Tibial nerve (tissue), 4 donors: ENCODE data around the gene PIGQ. TPM values are rescaled to one million over a fixed set of nuclear protein-coding genes. Genes with fewer than 3 reads are reported as not detected.
"Not testable (repeated sequence)": the region's sequence is repeated elsewhere in the genome, so short reads cannot be mapped to it uniquely, and the experiment has no call there.

Experiments used
- DNase-seq, 2 donors: peaks; one replicate each; pipeline ENCODE4 v3.0.0-alpha.2; 2019; ENCODE audit warnings: low spot score in 2 of 2
- H3K27ac ChIP-seq, 4 donors: fragments of 200-600 bp; sonication (generic) in 3 of 4; one replicate each; pipeline ENCODE4 v1.5.1; 2017 to 2019; ENCODE audit warnings: mild to moderate bottlenecking in 1 of 4
- H3K27me3 ChIP-seq, 2 donors: fragments of 200-600 bp; sonication (generic) in 1 of 2; one replicate each; pipeline versions ENCODE4 v1.5.1 to v1.6.0; 2017 to 2019
- H3K36me3 ChIP-seq, 3 donors: fragments of 200-600 bp; sonication (generic); one replicate each; pipeline ENCODE4 v1.5.1; 2018 to 2019
- H3K4me1 ChIP-seq, 4 donors: fragments of 200-600 bp; sonication (generic) in 3 of 4; one replicate each; pipeline ENCODE4 v1.5.1; 2017 to 2019
- H3K4me3 ChIP-seq, 4 donors: fragments of 200-600 bp; sonication (generic) in 3 of 4; one replicate each; pipeline ENCODE4 v1.5.1; 2017 to 2019; ENCODE audit warnings: mild to moderate bottlenecking in 1 of 4, moderate library complexity in 1 of 4
- H3K9me3 ChIP-seq, 4 donors: fragments of 200-600 bp; sonication (generic) in 3 of 4; one replicate each; pipeline ENCODE4 v1.5.1; 2017 to 2019
- CTCF ChIP-seq, 5 experiments: fragments of 200-600 bp in 3 of 5; fragments of 450-650 bp in 2 of 5; sonication (generic) in 3 of 5; IDR thresholded peaks; one replicate each; pipeline ENCODE4 v1.5.1; 2016 to 2019; ENCODE audit warnings: antibody characterized with exemption in 5 of 5, mild to moderate bottlenecking in 3 of 5, moderate library complexity in 2 of 5
- EP300 ChIP-seq, 2 donors: sonication (generic); formaldehyde crosslinking; IDR thresholded peaks; one replicate each; pipeline ENCODE4 v1.6.1; 2017; ENCODE audit warnings: antibody characterized with exemption in 2 of 2, mild to moderate bottlenecking in 1 of 2
- POLR2A ChIP-seq, 2 donors: fragments of 450-650 bp; IDR thresholded peaks; one replicate each; pipeline ENCODE4 v1.6.1; 2017; ENCODE audit warnings: antibody characterized with exemption in 2 of 2, mild to moderate bottlenecking in 2 of 2, moderate library complexity in 2 of 2
- WGBS, 2 donors: methylation state at CpG; one replicate each; pipeline ENCODE4 v1.1.5; 2018; 5-methylcytosine and 5-hydroxymethylcytosine counted together
- total RNA-seq, 4 donors: library from RNA; depleted of rRNA; stranded (reverse); fragments of >200 nt; gene quantifications; one replicate each; pipeline ENCODE4 v1.1.0, GENCODE V29; 2016

PIGQ gene
- total RNA-seq, 4 donors from 2014 or later: 49.2 to 89.6 (median 71.8) TPM

- H3K4me3 ChIP-seq: no peak overlapping the region
- no peaks in the 10 kb centered on the region for H3K9me3 ChIP-seq
- 89 to 92% methylated on average over 34 of the region's 34 CpGs for WGBS, 2 donors
- DNase-seq: no peak
- TF ChIP-seq POLR2A (IDR thresholded peaks at IDR 0.05) (no peak), CTCF (IDR thresholded peaks at IDR 0.05) (no peak), EP300 (IDR thresholded peaks at IDR 0.05) (no peak)
- H3K36me3 ChIP-seq: peaks cover 0 to 36% (median 4%) of the 10 kb centered on the region in 3 donors
- no peaks in the 10 kb centered on the region for H3K27me3 ChIP-seq
- peaks cover 0 to 43% (median 14%) of the 10 kb centered on the region in 4 donors for H3K4me1 ChIP-seq
- no peak overlapping the region for H3K27ac ChIP-seq
Observed at GRCh38 chr16:595942-596735, 26.4 kb downstream of the PIGQ start.

DNA sequence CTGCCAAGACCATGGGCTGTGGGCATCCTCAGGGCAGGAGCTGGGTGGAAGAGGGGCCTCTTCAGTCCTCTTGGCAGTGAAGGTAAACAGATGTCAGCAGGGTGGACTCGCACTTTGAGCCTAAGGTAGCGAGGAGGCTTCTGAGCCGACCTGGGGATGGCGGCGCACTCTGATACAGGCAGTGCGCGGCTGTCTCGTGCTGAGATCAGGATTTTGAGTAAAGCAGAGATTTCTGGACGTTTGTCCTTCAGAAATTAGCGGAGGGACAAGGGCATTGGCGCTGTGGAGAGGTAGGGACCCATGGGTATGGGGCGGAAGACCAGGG, 26.9 kb downstream of the PIGQ start:
- peaks cover 0 to 36% (median 4%) of the 10 kb centered on the region in 3 donors for H3K36me3 ChIP-seq
- DNase-seq: no peak
- no peak overlapping the region for H3K27ac ChIP-seq
- H3K27me3 ChIP-seq: no peaks in the 10 kb centered on the region
- TF ChIP-seq CTCF (IDR thresholded peaks at IDR 0.05): no peak
- no peak for TF ChIP-seq EP300 (IDR thresholded peaks at IDR 0.05)
- TF ChIP-seq POLR2A (IDR thresholded peaks at IDR 0.05): no peak
- no peak overlapping the region for H3K4me3 ChIP-seq
- peaks cover 0 to 37% (median 10%) of the 10 kb centered on the region in 4 donors for H3K4me1 ChIP-seq
- H3K9me3 ChIP-seq: no peaks in the 10 kb centered on the region
- 93 to 96% methylated on average over 12 of the region's 12 CpGs for WGBS, 2 donors

DNA sequence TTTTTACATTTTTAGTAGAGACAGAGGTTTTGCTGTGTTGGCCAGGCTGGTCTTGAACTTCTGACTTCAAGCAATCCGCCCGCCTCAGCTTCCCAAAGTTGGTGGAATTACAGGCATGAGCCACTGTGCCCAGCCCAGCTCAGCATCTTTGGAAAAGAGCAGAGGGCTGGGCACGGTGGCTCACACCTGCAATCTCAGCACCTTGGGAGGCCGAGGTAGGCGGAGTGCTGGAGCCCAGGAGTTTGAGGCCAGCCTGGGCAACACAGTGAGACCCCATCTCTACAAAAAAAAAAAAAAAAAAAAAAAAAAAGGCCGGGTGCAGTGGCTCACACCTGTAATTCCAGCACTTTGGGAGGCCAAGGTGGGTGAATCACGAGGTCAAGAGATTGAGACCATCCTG, 27.9 kb downstream of the PIGQ start:
- Histone ChIP-seq H3K4me1 (peaks cover 0 to 28% (median 4%) of the 10 kb centered on the region in 4 donors), H3K36me3 (peaks cover 0 to 38% (median 4%) of the 10 kb centered on the region in 3 donors)
- not testable (repeated sequence) for H3K27me3 ChIP-seq, H3K4me3 ChIP-seq, H3K9me3 ChIP-seq, H3K27ac ChIP-seq, DNase-seq
- 98 to 99% methylated on average over 6 to 7 of the region's 7 CpGs for WGBS, 2 donors

DNA sequence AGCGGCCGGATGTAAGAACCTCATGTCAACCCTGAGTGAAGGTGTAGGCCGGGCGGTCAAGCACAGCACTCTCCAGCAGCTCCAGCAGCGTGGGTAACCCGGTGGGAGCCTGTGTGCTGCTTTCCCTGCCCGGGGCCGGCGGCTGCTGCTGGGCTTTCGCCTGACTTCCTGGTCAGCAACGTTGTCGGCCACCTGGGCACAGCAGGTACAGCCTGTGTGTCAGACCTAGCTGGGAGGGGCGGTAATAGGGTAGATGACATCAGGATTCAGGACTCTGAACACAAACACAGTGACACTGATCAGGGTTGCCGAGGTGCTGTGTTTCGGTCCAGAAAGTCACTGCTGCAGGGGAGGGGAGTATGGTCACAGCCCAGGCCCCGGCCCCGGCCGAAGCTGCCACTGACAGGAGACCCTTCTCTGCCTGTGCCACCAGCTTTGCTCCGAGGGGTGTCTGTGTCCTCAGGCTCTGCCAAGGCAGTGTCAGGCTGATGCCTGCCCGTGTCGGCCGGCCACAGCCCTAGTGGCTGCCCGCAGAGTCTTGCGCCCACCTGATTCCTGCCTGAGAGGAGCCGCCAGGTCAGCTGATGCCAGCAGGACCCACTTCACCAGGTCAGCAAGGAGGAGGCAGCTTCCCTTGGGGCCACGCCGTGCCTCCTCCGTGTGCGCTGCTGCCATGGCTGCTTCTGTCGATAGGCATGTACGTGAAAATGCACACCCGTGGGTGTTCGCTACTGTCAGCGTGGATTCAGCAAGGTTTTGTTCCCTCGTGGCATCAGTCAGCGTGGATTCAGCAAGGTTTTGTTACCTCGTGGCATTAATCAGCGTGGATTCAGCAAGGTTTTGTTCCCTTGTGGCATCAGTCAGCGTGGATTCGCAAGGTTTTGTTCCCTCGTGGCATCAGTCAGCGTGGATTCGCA, 29.3 kb downstream of the PIGQ start:
- DNase-seq: no peak
- peaks cover 0 to 41% (median 4%) of the 10 kb centered on the region in 3 donors for H3K36me3 ChIP-seq
- no peak overlapping the region for H3K27ac ChIP-seq
- H3K4me3 ChIP-seq: no peak overlapping the region
- peaks cover 0 to 13% (median 0%) of the 10 kb centered on the region in 4 donors for H3K4me1 ChIP-seq
- 95 to 97% methylated on average over 36 to 41 of the region's 43 CpGs for WGBS, 2 donors
- no peaks in the 10 kb centered on the region for H3K9me3 ChIP-seq
- no peak for TF ChIP-seq EP300 (IDR thresholded peaks at IDR 0.05)
- no peak for TF ChIP-seq POLR2A (IDR thresholded peaks at IDR 0.05)
- no peak for TF ChIP-seq CTCF (IDR thresholded peaks at IDR 0.05)
- no peaks in the 10 kb centered on the region for H3K27me3 ChIP-seq

GRCh38 chr16:600781-601180, 31.0 kb downstream of the PIGQ start:
- Histone ChIP-seq H3K9me3 (no peaks in the 10 kb centered on the region), H3K27ac (no peak overlapping the region), H3K4me1 (no peaks in the 10 kb centered on the region), H3K27me3 (no peaks in the 10 kb centered on the region), H3K36me3 (peaks cover 0 to 34% (median 4%) of the 10 kb centered on the region in 3 donors), H3K4me3 (no peak overlapping the region)
- TF ChIP-seq POLR2A (IDR thresholded peaks at IDR 0.05) (no peak), CTCF (IDR thresholded peaks at IDR 0.05) (no peak), EP300 (IDR thresholded peaks at IDR 0.05) (no peak)
- no peak for DNase-seq
- 54 to 61% methylated on average over 7 of the region's 7 CpGs for WGBS, 2 donors
